GM23338 (cell line): ENCODE data around the gene NUDT16L1.

Experiments
- CREB1 ChIP-seq: fragments of 250-450 bp; sonication (Bioruptor Pico); IDR thresholded peaks from 2 replicates; pipeline ENCODE4 v1.5.0; 2020; ENCODE audit warnings: low read depth, mild to moderate bottlenecking, moderate library complexity
- EZH2 ChIP-seq: fragments of 200-600 bp; sonication (generic); IDR thresholded peaks from one replicate; pipeline ENCODE4 v1.8.0; 2017; ENCODE audit warnings: antibody characterized with exemption, mild to moderate bottlenecking, low read depth; ENCODE audit not compliant: unreplicated experiment
- EZH2phosphoT487 ChIP-seq: fragments of 200-600 bp; sonication (generic); IDR thresholded peaks from one replicate; pipeline ENCODE4 v1.8.1; 2018; ENCODE audit warnings: antibody characterized with exemption; ENCODE audit not compliant: unreplicated experiment
- JUNB ChIP-seq: IDR thresholded peaks from one replicate; pipeline ENCODE4 v1.6.1; 2016; ENCODE audit warnings: antibody characterized with exemption; ENCODE audit not compliant: unreplicated experiment
- POLR2AphosphoS5 ChIP-seq: IDR thresholded peaks from 2 replicates; pipeline ENCODE4 v1.6.1; 2016; ENCODE audit warnings: antibody characterized with exemption, low read depth
- STAT1 ChIP-seq: IDR thresholded peaks from one replicate; pipeline ENCODE4 v1.6.1; 2016; ENCODE audit warnings: antibody characterized with exemption; ENCODE audit not compliant: unreplicated experiment
- ZNF114 ChIP-seq: fragments of 250-450 bp; sonication (Bioruptor Pico); IDR thresholded peaks from 2 replicates; pipeline ENCODE4 v1.5.0; 2020; ENCODE audit warnings: mild to moderate bottlenecking, moderate library complexity
- ZNF331 ChIP-seq: fragments of 250-450 bp; sonication (Bioruptor Pico); IDR thresholded peaks from 2 replicates; pipeline ENCODE4 v1.5.0; 2020; ENCODE audit warnings: low read depth, mild to moderate bottlenecking, moderate library complexity
- TF ChIP-seq, protein P1 (sequence below), 2 experiments: fragments of 200-600 bp in 1 of 2; sonication (generic) in 1 of 2; conservative IDR thresholded peaks; 2 replicates each; pipeline versions ENCODE4 v1.5.1 to v1.6.1; 2016 to 2017; ENCODE audit warnings: antibody characterized with exemption in 2 of 2, low read depth in 2 of 2, mild to moderate bottlenecking in 2 of 2, moderate library complexity in 1 of 2
- TF ChIP-seq, protein P2 (sequence below): IDR thresholded peaks from one replicate; pipeline ENCODE4 v1.6.1; 2018; ENCODE audit warnings: antibody characterized with exemption; ENCODE audit not compliant: unreplicated experiment
- TF ChIP-seq, protein P3 (sequence below): IDR thresholded peaks from 2 replicates; pipeline ENCODE4 v1.6.1; 2016; ENCODE audit warnings: antibody characterized with exemption

- TF ChIP-seq, protein P1, sequence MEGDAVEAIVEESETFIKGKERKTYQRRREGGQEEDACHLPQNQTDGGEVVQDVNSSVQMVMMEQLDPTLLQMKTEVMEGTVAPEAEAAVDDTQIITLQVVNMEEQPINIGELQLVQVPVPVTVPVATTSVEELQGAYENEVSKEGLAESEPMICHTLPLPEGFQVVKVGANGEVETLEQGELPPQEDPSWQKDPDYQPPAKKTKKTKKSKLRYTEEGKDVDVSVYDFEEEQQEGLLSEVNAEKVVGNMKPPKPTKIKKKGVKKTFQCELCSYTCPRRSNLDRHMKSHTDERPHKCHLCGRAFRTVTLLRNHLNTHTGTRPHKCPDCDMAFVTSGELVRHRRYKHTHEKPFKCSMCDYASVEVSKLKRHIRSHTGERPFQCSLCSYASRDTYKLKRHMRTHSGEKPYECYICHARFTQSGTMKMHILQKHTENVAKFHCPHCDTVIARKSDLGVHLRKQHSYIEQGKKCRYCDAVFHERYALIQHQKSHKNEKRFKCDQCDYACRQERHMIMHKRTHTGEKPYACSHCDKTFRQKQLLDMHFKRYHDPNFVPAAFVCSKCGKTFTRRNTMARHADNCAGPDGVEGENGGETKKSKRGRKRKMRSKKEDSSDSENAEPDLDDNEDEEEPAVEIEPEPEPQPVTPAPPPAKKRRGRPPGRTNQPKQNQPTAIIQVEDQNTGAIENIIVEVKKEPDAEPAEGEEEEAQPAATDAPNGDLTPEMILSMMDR (conservative IDR thresholded peaks at IDR 0.05; ENCODE audit: low read depth in 2 of 2) = no peak
- no peak for TF ChIP-seq POLR2AphosphoS5
- TF ChIP-seq CREB1 (CRISPR knock-in tag) = no peak
- TF ChIP-seq EZH2 = no peak
- TF ChIP-seq, protein P2, sequence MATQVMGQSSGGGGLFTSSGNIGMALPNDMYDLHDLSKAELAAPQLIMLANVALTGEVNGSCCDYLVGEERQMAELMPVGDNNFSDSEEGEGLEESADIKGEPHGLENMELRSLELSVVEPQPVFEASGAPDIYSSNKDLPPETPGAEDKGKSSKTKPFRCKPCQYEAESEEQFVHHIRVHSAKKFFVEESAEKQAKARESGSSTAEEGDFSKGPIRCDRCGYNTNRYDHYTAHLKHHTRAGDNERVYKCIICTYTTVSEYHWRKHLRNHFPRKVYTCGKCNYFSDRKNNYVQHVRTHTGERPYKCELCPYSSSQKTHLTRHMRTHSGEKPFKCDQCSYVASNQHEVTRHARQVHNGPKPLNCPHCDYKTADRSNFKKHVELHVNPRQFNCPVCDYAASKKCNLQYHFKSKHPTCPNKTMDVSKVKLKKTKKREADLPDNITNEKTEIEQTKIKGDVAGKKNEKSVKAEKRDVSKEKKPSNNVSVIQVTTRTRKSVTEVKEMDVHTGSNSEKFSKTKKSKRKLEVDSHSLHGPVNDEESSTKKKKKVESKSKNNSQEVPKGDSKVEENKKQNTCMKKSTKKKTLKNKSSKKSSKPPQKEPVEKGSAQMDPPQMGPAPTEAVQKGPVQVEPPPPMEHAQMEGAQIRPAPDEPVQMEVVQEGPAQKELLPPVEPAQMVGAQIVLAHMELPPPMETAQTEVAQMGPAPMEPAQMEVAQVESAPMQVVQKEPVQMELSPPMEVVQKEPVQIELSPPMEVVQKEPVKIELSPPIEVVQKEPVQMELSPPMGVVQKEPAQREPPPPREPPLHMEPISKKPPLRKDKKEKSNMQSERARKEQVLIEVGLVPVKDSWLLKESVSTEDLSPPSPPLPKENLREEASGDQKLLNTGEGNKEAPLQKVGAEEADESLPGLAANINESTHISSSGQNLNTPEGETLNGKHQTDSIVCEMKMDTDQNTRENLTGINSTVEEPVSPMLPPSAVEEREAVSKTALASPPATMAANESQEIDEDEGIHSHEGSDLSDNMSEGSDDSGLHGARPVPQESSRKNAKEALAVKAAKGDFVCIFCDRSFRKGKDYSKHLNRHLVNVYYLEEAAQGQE = no peak
- TF ChIP-seq, protein P3, sequence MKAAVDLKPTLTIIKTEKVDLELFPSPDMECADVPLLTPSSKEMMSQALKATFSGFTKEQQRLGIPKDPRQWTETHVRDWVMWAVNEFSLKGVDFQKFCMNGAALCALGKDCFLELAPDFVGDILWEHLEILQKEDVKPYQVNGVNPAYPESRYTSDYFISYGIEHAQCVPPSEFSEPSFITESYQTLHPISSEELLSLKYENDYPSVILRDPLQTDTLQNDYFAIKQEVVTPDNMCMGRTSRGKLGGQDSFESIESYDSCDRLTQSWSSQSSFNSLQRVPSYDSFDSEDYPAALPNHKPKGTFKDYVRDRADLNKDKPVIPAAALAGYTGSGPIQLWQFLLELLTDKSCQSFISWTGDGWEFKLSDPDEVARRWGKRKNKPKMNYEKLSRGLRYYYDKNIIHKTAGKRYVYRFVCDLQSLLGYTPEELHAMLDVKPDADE = no peak
- no peak for TF ChIP-seq EZH2phosphoT487
- no peak for TF ChIP-seq JUNB
- TF ChIP-seq ZNF331 (CRISPR knock-in tag) = no peak
- TF ChIP-seq STAT1 = no peak
- no peak for TF ChIP-seq ZNF114 (CRISPR knock-in tag)
Measured at GRCh38 chr16:4674926-4675530, 18.3 kb upstream of the NUDT16L1 start.
